H1 (cell line): Measurements from ENCODE around the gene SLC4A1. TPM values are rescaled to one million over a fixed set of nuclear protein-coding genes. Genes with fewer than 3 reads are reported as not detected.

Experiments used
- CTCF ChIA-PET: fragments of 300-600 bp; sonication (Branson Sonifier 250); formaldehyde crosslinking; loops from one replicate; lab custom pipeline; 2021; ENCODE audit not compliant: partially characterized antibody; lab: Charles Lee
- POLR2A ChIA-PET: fragments of 300-600 bp; sonication (Branson Sonifier 250); formaldehyde crosslinking; loops from one replicate; lab custom pipeline; 2021; ENCODE audit warnings: inconsistent platforms; ENCODE audit not compliant: partially characterized antibody; lab: Charles Lee
- DNase-seq, 2 experiments: peaks; one replicate each; pipeline versions ENCODE4 v3.0.0 to v3.0.0-alpha.2; 2010 to 2022; ENCODE audit warnings: low spot score in 2 of 2, low read depth in 1 of 2, mixed read lengths in 1 of 2
- FAIRE-seq: peaks from 2 replicates; lab custom pipeline; 2011; peaks lifted over from hg19 to GRCh38; lab: Jason Lieb, UNC
- H2AFZ ChIP-seq: 2 replicates; pipeline ENCODE4 v1.8.1; 2012; ENCODE audit warnings: low read length, inconsistent platforms
- H2AK5ac ChIP-seq: 2 replicates; pipeline ENCODE4 v1.6.1; 2013; ENCODE audit warnings: low read depth, low read length
- H2BK120ac ChIP-seq: replicated peaks from 2 replicates; pipeline ENCODE3; 2013; ENCODE audit warnings: low read depth, low read length, inconsistent platforms
- H2BK12ac ChIP-seq: 2 replicates; pipeline ENCODE4 v1.6.1; 2013; ENCODE audit warnings: low read depth, low read length
- H2BK15ac ChIP-seq: 2 replicates; pipeline ENCODE4 v1.6.1; 2013; ENCODE audit warnings: low read length
- H2BK20ac ChIP-seq: 2 replicates; pipeline ENCODE4 v1.6.1; 2013; ENCODE audit warnings: low read length
- H2BK5ac ChIP-seq: 2 replicates; pipeline ENCODE4 v1.6.1; 2013; ENCODE audit warnings: low read depth, low read length
- H3K14ac ChIP-seq: 2 replicates; pipeline ENCODE4 v1.6.1; 2013; ENCODE audit warnings: inconsistent platforms; ENCODE audit not compliant: insufficient read length
- H3K18ac ChIP-seq: 2 replicates; pipeline ENCODE4 v1.6.1; 2013; ENCODE audit warnings: low read length; ENCODE audit errors: extremely low read depth
- H3K23ac ChIP-seq: 2 replicates; pipeline ENCODE4 v1.6.1; 2013; ENCODE audit warnings: inconsistent platforms; ENCODE audit not compliant: insufficient read length
- H3K23me2 ChIP-seq: 2 replicates; pipeline ENCODE4 v1.6.1; 2013; ENCODE audit warnings: low read depth, low read length
- H3K27ac ChIP-seq: 2 replicates; pipeline ENCODE4 v1.6.1; 2011; ENCODE audit warnings: low read depth, low read length, inconsistent platforms
- H3K27me3 ChIP-seq, 4 experiments: replicated peaks in 1 of 4; 1 replicate in 1 of 4; 2 replicates in 3 of 4; pipeline versions ENCODE4 v1.6.1 to v1.8.1; 2011 to 2013; ENCODE audit warnings: low read length in 3 of 4, mild to moderate bottlenecking in 3 of 4, inconsistent platforms in 2 of 4, mixed read lengths in 2 of 4, moderate library complexity in 1 of 4; ENCODE audit not compliant: control insufficient read depth in 3 of 4, insufficient read depth in 3 of 4; ENCODE audit errors: extremely low read depth in 1 of 4
- H3K36me3 ChIP-seq, 4 experiments: 2 replicates each; pipeline versions ENCODE4 v1.6.1 to v1.8.1; 2011 to 2013; ENCODE audit warnings: mild to moderate bottlenecking in 4 of 4, low read length in 3 of 4, moderate library complexity in 2 of 4, control low read depth in 1 of 4, inconsistent platforms in 1 of 4; ENCODE audit not compliant: insufficient read depth in 4 of 4, control insufficient read depth in 2 of 4
- H3K4ac ChIP-seq: replicated peaks from 2 replicates; pipeline ENCODE3; 2013; ENCODE audit warnings: low read length, low read depth, mixed read lengths, inconsistent platforms; ENCODE audit not compliant: insufficient read length
- H3K4me1 ChIP-seq, 4 experiments: replicated peaks in 1 of 4; 1 replicate in 1 of 4; 2 replicates in 3 of 4; pipeline versions ENCODE4 v1.6.1 to v1.8.1; 2011 to 2013; ENCODE audit warnings: low read length in 3 of 4, inconsistent platforms in 2 of 4, mixed read lengths in 1 of 4; ENCODE audit not compliant: insufficient read depth in 4 of 4, control insufficient read depth in 3 of 4
- H3K4me2 ChIP-seq, 2 experiments: 2 replicates each; pipeline versions ENCODE4 v1.6.1 to v1.8.1; 2011 to 2013; ENCODE audit warnings: low read depth in 2 of 2, low read length in 2 of 2, control low read depth in 1 of 2, inconsistent platforms in 1 of 2, mild to moderate bottlenecking in 1 of 2; ENCODE audit not compliant: insufficient read depth in 1 of 2
- H3K4me3 ChIP-seq, 4 experiments: fragments of 200-600, 300-600 bp in 1 of 4; sonication (generic), shearing (Covaris generic), sonication (Bioruptor Twin) in 1 of 4; 2 replicates each; pipeline versions ENCODE4 v1.5.1 to v1.8.1; 2011 to 2016; ENCODE audit warnings: low read length in 4 of 4, low read depth in 3 of 4, control low read depth in 2 of 4, inconsistent platforms in 2 of 4, mild to moderate bottlenecking in 2 of 4, mixed read lengths in 1 of 4, moderate library complexity in 1 of 4; ENCODE audit not compliant: insufficient read depth in 2 of 4; ENCODE audit errors: extremely low read depth in 1 of 4
- H3K56ac ChIP-seq: replicated peaks from 2 replicates; pipeline ENCODE3; 2013; ENCODE audit warnings: low read depth, mild to moderate bottlenecking, mixed read lengths, low read length, inconsistent platforms; ENCODE audit not compliant: insufficient read length
- H3K79me1 ChIP-seq: 2 replicates; pipeline ENCODE4 v1.6.1; 2013; ENCODE audit warnings: low read depth, low read length, control low read depth
- H3K79me2 ChIP-seq, 2 experiments: 2 replicates each; pipeline versions ENCODE4 v1.6.1 to v1.8.1; 2012 to 2013; ENCODE audit warnings: low read length in 2 of 2, mild to moderate bottlenecking in 2 of 2, inconsistent platforms in 1 of 2; ENCODE audit not compliant: insufficient read depth in 2 of 2, control insufficient read depth in 1 of 2
- H3K9ac ChIP-seq, 4 experiments: replicated peaks in 1 of 4; 1 replicate in 1 of 4; 2 replicates in 3 of 4; pipeline versions ENCODE4 v1.6.1 to v1.8.1; 2011 to 2013; ENCODE audit warnings: low read depth in 3 of 4, low read length in 3 of 4, control low read depth in 2 of 4, mild to moderate bottlenecking in 2 of 4, moderate library complexity in 2 of 4, inconsistent platforms in 1 of 4; ENCODE audit errors: extremely low read depth in 1 of 4
- H3K9me3 ChIP-seq, 2 experiments: 2 replicates each; pipeline versions ENCODE4 v1.6.1 to v1.8.1; 2012 to 2013; ENCODE audit warnings: mild to moderate bottlenecking in 2 of 2, moderate library complexity in 2 of 2, control low read depth in 1 of 2, inconsistent platforms in 1 of 2, low read depth in 1 of 2, low read length in 1 of 2, mixed read lengths in 1 of 2; ENCODE audit not compliant: insufficient read depth in 2 of 2
- H4K20me1 ChIP-seq, 2 experiments: replicated peaks in 1 of 2; 2 replicates each; pipeline versions ENCODE3 to v1.8.1; 2011 to 2013; ENCODE audit warnings: inconsistent platforms in 2 of 2, low read length in 2 of 2, mild to moderate bottlenecking in 1 of 2; ENCODE audit not compliant: insufficient read depth in 2 of 2, control insufficient read depth in 1 of 2
- H4K5ac ChIP-seq: 2 replicates; pipeline ENCODE4 v1.6.1; 2013; ENCODE audit warnings: low read length, low read depth, mixed read lengths, inconsistent platforms; ENCODE audit not compliant: insufficient read length
- H4K8ac ChIP-seq: 2 replicates; pipeline ENCODE4 v1.8.0; 2013; ENCODE audit warnings: mild to moderate bottlenecking, moderate library complexity, low read length, inconsistent platforms; ENCODE audit not compliant: insufficient read depth; ENCODE audit errors: extremely low read depth
- H4K91ac ChIP-seq: replicated peaks from 2 replicates; pipeline ENCODE3; 2013; ENCODE audit warnings: low read length, mixed read lengths, inconsistent platforms; ENCODE audit not compliant: insufficient read length
- ASH2L ChIP-seq: fragments of 200-600, 300-600 bp; sonication (generic); IDR thresholded peaks from one replicate; pipeline ENCODE4 v1.7.1; 2017; ENCODE audit warnings: low read length
- BCL11A ChIP-seq, 2 experiments: IDR thresholded peaks; one replicate each; pipeline ENCODE4 v1.6.1; 2011; ENCODE audit warnings: low read depth in 2 of 2, low read length in 2 of 2, mild to moderate bottlenecking in 2 of 2
- BRCA1 ChIP-seq: IDR thresholded peaks from 2 replicates; pipeline ENCODE4 v1.6.1; 2012; ENCODE audit warnings: low read depth, low read length, improper control_type of control experiment
- CBX5 ChIP-seq: fragments of 300-800, 300-1000 bp; sonication (generic); IDR thresholded peaks from 2 replicates; pipeline ENCODE4 v1.7.1; 2016; ENCODE audit warnings: antibody characterized with exemption, low read length, low read depth
- CBX8 ChIP-seq: fragments of 300-800, 300-1000 bp; sonication (generic); IDR thresholded peaks from 2 replicates; pipeline ENCODE4 v1.7.1; 2016; ENCODE audit warnings: low read depth, low read length, borderline replicate concordance
- CEBPB ChIP-seq: IDR thresholded peaks from 2 replicates; pipeline ENCODE4 v1.6.1; 2012; ENCODE audit warnings: low read depth, low read length
- CHD1 ChIP-seq: IDR thresholded peaks from 2 replicates; pipeline ENCODE4 v1.6.1; 2012; ENCODE audit warnings: low read depth, low read length, improper control_type of control experiment
- CREB1 ChIP-seq: IDR thresholded peaks from 2 replicates; pipeline ENCODE4 v1.6.1; 2012; ENCODE audit warnings: inconsistent platforms
- FOSL1 ChIP-seq: IDR thresholded peaks from 2 replicates; pipeline ENCODE4 v1.6.1; 2011; ENCODE audit warnings: mild to moderate bottlenecking, low read depth, low read length, moderate library complexity; ENCODE audit not compliant: insufficient read depth
- HDAC2 ChIP-seq, 2 experiments: fragments of 300-600 bp in 1 of 2; sonication (generic) in 1 of 2; IDR thresholded peaks; 2 replicates each; pipeline ENCODE4 v1.6.1; 2011 to 2012; ENCODE audit warnings: low read depth in 2 of 2, low read length in 2 of 2, mild to moderate bottlenecking in 2 of 2, moderate library complexity in 2 of 2, borderline replicate concordance in 1 of 2, inconsistent platforms in 1 of 2
- SIN3A ChIP-seq, 2 experiments: IDR thresholded peaks in 1 of 2; conservative IDR thresholded peaks in 1 of 2; 2 replicates each; pipeline ENCODE4 v1.6.1; 2011 to 2012; ENCODE audit warnings: low read length in 2 of 2, improper control_type of control experiment in 1 of 2, low read depth in 1 of 2, mild to moderate bottlenecking in 1 of 2
- SUZ12 ChIP-seq: fragments of 200-600 bp; sonication (generic); IDR thresholded peaks from 2 replicates; pipeline ENCODE4 v1.6.1; 2012; ENCODE audit warnings: mild to moderate bottlenecking, inconsistent platforms, low read length, moderate library complexity, mixed read lengths
- TAF1 ChIP-seq: IDR thresholded peaks from 2 replicates; pipeline ENCODE4 v1.6.1; 2011; ENCODE audit warnings: mild to moderate bottlenecking, low read depth, low read length
- TBP ChIP-seq: IDR thresholded peaks from 2 replicates; pipeline ENCODE4 v1.6.1; 2011; ENCODE audit warnings: low read depth, low read length, improper control_type of control experiment
- TEAD4 ChIP-seq: IDR thresholded peaks from 2 replicates; pipeline ENCODE4 v1.6.1; 2012; ENCODE audit warnings: low read depth, low read length, inconsistent platforms, mixed read lengths
- WGBS, 2 experiments: shearing (Covaris generic) in 1 of 2; methylation state at CpG; one replicate each; pipeline versions ENCODE4 v1.1.6 to v1.1.7; 2013 to 2015; ENCODE audit warnings: low lambda C conversion rate in 2 of 2, mixed read lengths in 2 of 2, inconsistent platforms in 1 of 2, low coverage in 1 of 2, missing lambda C conversion rate in 1 of 2; ENCODE audit not compliant: insufficient replicate concordance in 2 of 2, insufficient coverage in 1 of 2, insufficient read length in 1 of 2; ENCODE audit errors: extremely low coverage in 1 of 2, missing lambda C conversion rate in 1 of 2; 5-methylcytosine and 5-hydroxymethylcytosine counted together
- polyA plus RNA-seq, 7 experiments: library from polyadenylated mRNA; depleted of rRNA in 3 of 7; stranded (reverse) in 5 of 7; unstranded in 2 of 7; fragments of >200 nt in 5 of 7; fragments of 200-250 nt in 2 of 7; gene quantifications; 1 replicate in 5 of 7; 2 replicates in 1 of 7; 4 replicates in 1 of 7; pipeline versions ENCODE4 v1.2.1 to v1.2.3, GENCODE V29; 2011 to 2013; ENCODE audit warnings: missing spikeins in 2 of 7, mixed read lengths in 2 of 7
- total RNA-seq: library from RNA; stranded (reverse); fragmentation: NEBNext Ultra II Directional; extraction: Animal tissue kit (Norgen Biotek cat#: 25700); gene quantifications from 2 replicates; pipeline ENCODE4 v1.2.1, GENCODE V29; 2021

Gene SLC4A1
- total and polyA plus RNA-seq, 2 of the 8 experiments (the other 6 are each of a cell fraction or from before 2014, with no cell fraction given) = 0.08 TPM; not detected in 1

- Histone ChIP-seq H3K27ac (no peak overlapping the region), H2BK5ac (no peak overlapping the region), H3K23me2 (no peaks in the 10 kb centered on the region), H3K23ac (no peak overlapping the region), H3K79me2 (no peaks in the 10 kb centered on the region), H2BK15ac (no peak overlapping the region), H3K36me3 (no peaks in the 10 kb centered on the region), H3K4me1 (no peaks in the 10 kb centered on the region), H2BK12ac (no peak overlapping the region), H3K79me1 (no peaks in the 10 kb centered on the region), H3K14ac (no peak overlapping the region), H3K56ac (no peak overlapping the region), H3K18ac (no peak overlapping the region), H3K4me3 (no peak overlapping the region), H3K4ac (no peak overlapping the region), H3K27me3 (no peaks in the 10 kb centered on the region), H2AFZ (no peak overlapping the region), H3K9ac (no peak overlapping the region), H3K4me2 (no peak overlapping the region), H2AK5ac (no peak overlapping the region), H4K5ac (no peak overlapping the region), H4K20me1 (no peaks in the 10 kb centered on the region), H2BK20ac (no peak overlapping the region), H4K91ac (no peak overlapping the region), H4K8ac (no peak overlapping the region), H2BK120ac (no peak overlapping the region), H3K9me3 (peaks cover 0 to 6% of the 10 kb centered on the region in 2 experiments; a peak in 1 of 4 replicates)
- no peak for DNase-seq
- POLR2A ChIA-PET = interaction anchor here (0.9 kb wide), 1 partner anchor 14 kb away, joined by 3 read pairs; no protein-coding TSS in a partner anchor
- WGBS, 2 experiments = 89% methylated on average over 5 of the region's 5 CpGs; no CpG with 5 or more reads in 1 of the 2 experiments
- FAIRE-seq = no peak
- CTCF ChIA-PET = interaction anchor here (0.9 kb wide), 1 partner anchor 22 kb away, joined by 4 read pairs; no protein-coding TSS in a partner anchor
- TF ChIP-seq TBP (no peak), CBX8 (no peak), BCL11A (IDR thresholded peaks at IDR 0.05; ENCODE audit: low read depth in 2 of 2, low read length in 2 of 2) (no peak), CREB1 (no peak), CBX5 (no peak), SIN3A (conservative IDR thresholded peaks at IDR 0.05 in 1 of 2, IDR thresholded peaks at IDR 0.05 in 1 of 2; ENCODE audit: low read depth in 1 of 2, low read length in 2 of 2) (no peak), CHD1 (no peak), TEAD4 (no peak), HDAC2 (IDR thresholded peaks at IDR 0.05; ENCODE audit: borderline replicate concordance in 1 of 2, low read depth in 2 of 2, low read length in 2 of 2) (no peak), CEBPB (no peak), SUZ12 (no peak), ASH2L (no peak), FOSL1 (no peak), TAF1 (no peak), BRCA1 (no peak)
These were observed 31.4 kb downstream of the SLC4A1 start for GRCh38 chr17:44236444-44236991.
